Adrenal gland (tissue), 12 donors: ENCODE results near the gene TMPRSS4. TPM values are rescaled to one million over a fixed set of nuclear protein-coding genes. Genes with fewer than 3 reads are reported as not detected.
A peak's percentile ranks its signal among the peaks of the same experiment; 100 is the strongest.

ENCODE experiments used
- DNase-seq, 7 donors: peaks; one replicate each; pipeline ENCODE4 v3.0.0-alpha.2; 2019 to 2020
- H3K27ac ChIP-seq, 5 donors: fragments of 200-600 bp; sonication (generic) in 4 of 5; 1 replicate in 3 of 5; 2 replicates in 2 of 5; pipeline versions ENCODE4 v1.5.1 to v1.8.0; 2016 to 2020; ENCODE audit warnings: mild to moderate bottlenecking in 1 of 5
- H3K27me3 ChIP-seq: fragments of 200-600 bp; 2 replicates; pipeline ENCODE4 v1.8.0; 2021
- H3K36me3 ChIP-seq, 2 donors: fragments of 200-600 bp; replicated peaks in 1 of 2; 1 replicate in 1 of 2; 2 replicates in 1 of 2; pipeline versions ENCODE4 v1.5.1 to v1.8.0; 2018 to 2022
- H3K4me1 ChIP-seq, 2 donors: fragments of 200-600 bp; replicated peaks in 1 of 2; 1 replicate in 1 of 2; 2 replicates in 1 of 2; pipeline versions ENCODE4 v1.5.1 to v1.8.0; 2018 to 2021
- H3K4me3 ChIP-seq, 4 donors: fragments of 200-600 bp; sonication (generic) in 3 of 4; one replicate each; pipeline ENCODE4 v1.5.1; 2016 to 2018
- H3K9me3 ChIP-seq, 3 donors: fragments of 200-600 bp; sonication (generic) in 1 of 3; replicated peaks in 1 of 3; 1 replicate in 2 of 3; 2 replicates in 1 of 3; pipeline versions ENCODE4 v1.5.1 to v1.8.0; 2016 to 2021
- CTCF ChIP-seq, 6 experiments: fragments of 450-650 bp in 4 of 6; fragments of 200-600 bp in 2 of 6; sonication (generic) in 1 of 6; IDR thresholded peaks; 1 replicate in 5 of 6; 2 replicates in 1 of 6; pipeline versions ENCODE4 v1.5.1 to v1.8.0; 2016 to 2021; ENCODE audit warnings: antibody characterized with exemption in 6 of 6, mild to moderate bottlenecking in 2 of 6, moderate library complexity in 1 of 6
- POLR2A ChIP-seq, 2 donors: fragments of 450-650 bp; IDR thresholded peaks; one replicate each; pipeline ENCODE4 v1.6.1; 2017; ENCODE audit warnings: antibody characterized with exemption in 2 of 2, mild to moderate bottlenecking in 2 of 2, moderate library complexity in 1 of 2
- WGBS, 4 donors: extraction: QIAGEN DNeasy Blood & Tissue Kit in 2 of 4; methylation state at CpG; one replicate each; pipeline versions ENCODE4 v1.1.5 to v1.1.7; 2013 to 2017; 5-methylcytosine and 5-hydroxymethylcytosine counted together
- intact Hi-C, 2 donors: fragments of 100-400 bp; cut with DNase I; formaldehyde crosslinking; loops; one replicate each; pipeline versions ENCODE4 v1.14.1 to v1.15.0; 2022 to 2023
- polyA plus RNA-seq, 3 donors: library from polyadenylated mRNA; stranded (reverse); fragments of 200-250 nt in 2 of 3; fragments of 350-450 nt in 1 of 3; fragmentation: Illumina TruSeq in 1 of 3; extraction: RNeasy Lipid Tissue Mini Kit (QIAGEN cat#74804) in 1 of 3; gene quantifications; one replicate each; pipeline ENCODE4 v1.2.3, GENCODE V29; 2013 to 2014
- total RNA-seq, 9 donors: library from RNA; depleted of rRNA in 4 of 9; stranded (reverse); fragments of >200 nt in 4 of 9; fragments of 120-200 nt in 1 of 9; fragmentation: NEBNext Ultra II Directional in 1 of 9; extraction: Animal tissue kit (Norgen Biotek cat#: 25700) in 1 of 9; gene quantifications; one replicate each; pipeline versions ENCODE4 v1.1.0 to v1.2.4, GENCODE V29; 2013 to 2023
- donor health status: healthy with polysubstance abuse.
- donor health status: Bipolar disorder and iron deficiency.
- donor health status: DM: yes; HTN: yes; CAD: no.
- donor health status: DM: no; HTN: no; CAD: no.
- donor health status: DM: no; HTN: no; CAD: no.
- donor health status: DM: yes; HTN: yes; CAD: no.

TMPRSS4 gene
- total and polyA plus RNA-seq, 12 donors, result 0.13 to 0.43 (median 0.27) TPM; not detected in 8

- peak in 3 of 7 donors; percentile 7 to 61 (median 26) for DNase-seq
- intact Hi-C loops, result loop anchor here (5.0 to 10.0 kb wide), 5 partner anchors 103 to 630 kb away; no protein-coding TSS in a partner anchor
- no peak for TF ChIP-seq POLR2A (IDR thresholded peaks at IDR 0.05)
- no peak for TF ChIP-seq CTCF (IDR thresholded peaks at IDR 0.05)
- Histone ChIP-seq H3K36me3 (no peaks in the 10 kb centered on the region), H3K27ac (no peak overlapping the region), H3K4me1 (no peaks in the 10 kb centered on the region), H3K9me3 (no peaks in the 10 kb centered on the region), H3K4me3 (no peak overlapping the region), H3K27me3 (no peaks in the 10 kb centered on the region)
- 70 to 89% (median 76%) methylated on average over 12 of the region's 12 CpGs for WGBS, 4 donors
Measured at GRCh38 chr11:118054712-118055640, 21.9 kb upstream of the TMPRSS4 start.

GRCh38 chr11:118055966-118056365, 20.9 kb upstream of the TMPRSS4 start:
- Histone ChIP-seq H3K4me3 (no peak overlapping the region), H3K27ac (no peak overlapping the region), H3K36me3 (no peaks in the 10 kb centered on the region), H3K27me3 (no peaks in the 10 kb centered on the region), H3K9me3 (no peaks in the 10 kb centered on the region), H3K4me1 (no peaks in the 10 kb centered on the region)
- 87 to 96% (median 93%) methylated on average over 7 of the region's 7 CpGs for WGBS, 4 donors
- TF ChIP-seq CTCF (IDR thresholded peaks at IDR 0.05), result no peak
- TF ChIP-seq POLR2A (IDR thresholded peaks at IDR 0.05), result no peak
- DNase-seq, result peak in 1 of 7 donors; percentile 18
- intact Hi-C loops, result loop anchor here (5.0 to 10.0 kb wide), 2 partner anchors 104 to 631 kb away; no protein-coding TSS in a partner anchor

- Histone ChIP-seq H3K4me3 (no peak overlapping the region), H3K27me3 (no peaks in the 10 kb centered on the region), H3K27ac (no peak overlapping the region), H3K9me3 (no peaks in the 10 kb centered on the region), H3K4me1 (no peaks in the 10 kb centered on the region), H3K36me3 (no peaks in the 10 kb centered on the region)
- intact Hi-C loops, result loop anchor here (5.0 to 10.0 kb wide), 2 partner anchors 105 to 632 kb away; no protein-coding TSS in a partner anchor
- TF ChIP-seq POLR2A (IDR thresholded peaks at IDR 0.05), result no peak
- no peak for DNase-seq
- 72 to 81% (median 78%) methylated on average over 8 of the region's 8 CpGs for WGBS, 4 donors
Measured at GRCh38 chr11:118056806-118057205, 20.1 kb upstream of the TMPRSS4 start.

GRCh38 chr11:118057251-118058145, 19.4 kb upstream of the TMPRSS4 start:
- no peak overlapping the region for H3K27ac ChIP-seq
- WGBS, 4 donors, result 73 to 77% (median 75%) methylated on average over 14 of the region's 14 CpGs
- H3K27me3 ChIP-seq, result no peaks in the 10 kb centered on the region
- no peak for DNase-seq
- H3K9me3 ChIP-seq, result no peaks in the 10 kb centered on the region
- no peak overlapping the region for H3K4me3 ChIP-seq
- H3K36me3 ChIP-seq, result no peaks in the 10 kb centered on the region
- H3K4me1 ChIP-seq, result no peaks in the 10 kb centered on the region
- intact Hi-C loops, result loop anchor here (5.0 to 10.0 kb wide), 2 partner anchors 105 to 633 kb away; no protein-coding TSS in a partner anchor
- TF ChIP-seq POLR2A (IDR thresholded peaks at IDR 0.05) (no peak), CTCF (IDR thresholded peaks at IDR 0.05) (no peak)
